Head of caudate nucleus (tissue), 42 donors: ENCODE data around the gene TWF2.

ENCODE experiments used
- DNase-seq, 42 donors: peaks; one replicate each; pipeline versions ENCODE4 v3.0.0 to v3.0.0-alpha.2; 2020 to 2021; ENCODE audit warnings: mixed read lengths in 7 of 42
- intact Hi-C: fragments of 100-400 bp; cut with DNase I; formaldehyde crosslinking; loops from one replicate; pipeline ENCODE4 v1.15.0; 2022

TWF2 gene

DNA sequence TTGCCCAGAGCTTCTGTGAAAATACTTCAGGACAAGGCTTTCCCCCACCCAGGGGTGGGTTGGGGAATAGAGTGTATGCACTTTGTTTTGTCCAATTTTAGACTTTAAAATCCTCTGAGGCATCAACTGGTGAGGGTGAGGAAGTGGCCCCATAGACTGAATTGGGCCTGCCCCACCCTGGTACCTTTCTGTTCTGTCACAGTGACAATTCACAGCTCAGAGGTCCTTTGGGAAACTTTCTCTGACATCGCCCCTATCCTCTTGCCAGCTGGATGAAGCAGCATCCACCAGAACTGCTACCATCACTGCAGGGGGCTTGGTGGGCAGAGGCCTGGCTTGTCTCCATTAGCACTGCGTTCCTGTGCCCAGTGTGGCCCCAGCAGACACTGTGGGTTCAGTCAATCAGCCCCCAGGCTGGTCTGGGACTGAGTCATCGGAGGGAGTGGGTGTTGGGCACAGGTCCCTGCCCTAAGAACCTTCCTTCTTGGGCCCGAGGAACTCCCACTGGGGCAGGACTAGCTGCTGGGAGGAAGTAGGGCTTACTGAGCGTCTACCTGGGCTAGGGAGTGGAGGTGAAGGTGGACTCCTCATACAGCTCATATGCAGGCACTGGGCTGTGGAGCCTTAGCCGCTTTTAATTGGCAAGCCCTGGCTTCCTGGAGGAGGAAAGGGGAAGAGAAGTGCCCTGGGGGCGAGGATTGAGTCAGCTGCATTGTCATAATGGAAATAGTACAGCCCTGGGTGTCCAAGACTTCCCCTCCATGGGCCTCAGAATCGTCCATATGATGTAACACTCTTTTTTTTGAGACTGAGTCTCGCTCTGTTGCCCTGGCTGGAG, 5.1 kb upstream of the TWF2 start:
- intact Hi-C loops, result no loop called here
- peak in 11 of 42 donors; percentile 5 to 51 (median 36) for DNase-seq

DNA sequence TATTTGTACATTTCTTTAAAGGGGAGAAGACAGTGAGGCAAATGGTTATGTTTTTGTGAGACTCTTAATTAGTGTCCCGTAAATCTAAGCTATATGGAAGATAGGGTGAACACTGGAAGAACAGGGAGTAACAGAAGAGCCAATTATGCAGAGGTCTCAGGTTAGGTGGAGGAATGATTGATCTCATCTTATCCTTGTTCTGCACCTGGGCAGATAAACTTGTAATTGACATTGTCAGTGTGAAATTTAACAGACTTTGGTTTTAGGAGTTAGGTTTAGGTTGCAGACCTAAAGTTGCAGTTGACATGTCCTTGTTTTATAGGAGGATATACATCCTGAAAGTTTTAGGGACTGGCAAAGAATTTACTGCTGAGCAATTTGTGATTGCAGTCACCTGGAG, 3.1 kb upstream of the TWF2 start:
- DNase-seq, result no peak
- intact Hi-C loops, result no loop called here

DNA sequence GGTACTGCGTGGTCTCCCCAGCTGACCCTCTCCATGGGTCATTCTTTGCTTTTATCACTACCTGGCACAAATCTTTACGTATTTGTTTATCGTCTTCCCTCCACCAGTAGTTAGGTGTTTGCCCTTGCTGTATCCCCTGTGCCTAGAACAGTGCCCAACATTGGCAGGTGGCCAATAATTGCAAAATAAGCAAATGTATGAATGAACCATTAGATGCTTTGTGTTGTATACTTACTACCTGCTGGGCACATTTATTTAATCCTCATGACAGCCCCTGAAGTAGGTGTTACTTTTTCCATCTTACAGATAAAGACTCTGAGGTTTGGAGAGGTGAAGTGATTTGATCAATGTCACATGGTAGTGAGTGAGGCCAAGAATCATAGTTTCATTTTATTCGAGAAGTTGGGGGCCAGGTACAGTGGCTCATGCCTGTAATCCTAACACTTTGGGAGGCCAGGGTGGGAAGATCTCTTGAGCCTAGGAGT, 2.0 kb upstream of the TWF2 start:
- DNase-seq, result peak in 1 of 42 donors; percentile 11
- intact Hi-C loops, result no loop called here

DNA sequence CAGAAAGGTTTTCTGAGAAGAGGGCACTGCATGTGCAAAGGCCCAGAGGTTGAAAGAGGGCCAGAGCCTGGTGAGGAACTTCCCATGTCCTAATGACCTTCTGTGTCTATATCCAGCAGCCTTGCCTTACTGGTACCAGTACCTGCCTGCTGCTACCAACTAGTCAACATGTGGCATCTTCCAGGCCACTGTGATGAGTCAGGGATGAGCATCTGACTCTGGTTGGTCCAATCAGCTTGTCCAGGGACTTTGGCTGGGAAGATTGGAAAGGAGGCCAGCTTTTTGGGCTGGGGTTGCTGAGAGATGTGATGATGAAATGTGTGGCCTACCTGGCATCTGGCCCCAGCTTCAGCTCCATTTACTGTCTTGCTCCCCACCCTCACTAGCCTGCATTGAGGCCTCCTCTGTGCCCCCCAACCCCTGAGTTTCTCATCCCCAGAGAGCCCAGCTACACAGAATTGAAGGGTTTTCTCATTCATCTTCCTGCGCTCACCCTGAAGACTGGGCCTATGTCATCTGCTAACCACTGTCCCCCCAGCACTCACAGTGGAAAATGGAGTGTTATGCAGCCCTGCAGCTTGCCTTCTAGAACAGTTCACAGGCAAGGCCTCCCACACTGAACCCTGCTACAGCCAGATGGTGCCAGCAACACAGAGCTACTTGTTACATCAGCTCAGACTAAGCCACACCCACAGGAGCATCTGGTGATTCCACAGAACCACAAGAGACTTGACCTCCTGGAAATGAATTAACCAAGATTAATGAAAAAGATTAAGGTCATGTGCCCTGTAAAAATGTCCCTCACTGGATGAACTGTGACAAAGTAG, 1.3 kb upstream of the TWF2 start:
- intact Hi-C loops, result no loop called here
- peak in 30 of 42 donors; percentile 26 to 78 (median 59) for DNase-seq

DNA sequence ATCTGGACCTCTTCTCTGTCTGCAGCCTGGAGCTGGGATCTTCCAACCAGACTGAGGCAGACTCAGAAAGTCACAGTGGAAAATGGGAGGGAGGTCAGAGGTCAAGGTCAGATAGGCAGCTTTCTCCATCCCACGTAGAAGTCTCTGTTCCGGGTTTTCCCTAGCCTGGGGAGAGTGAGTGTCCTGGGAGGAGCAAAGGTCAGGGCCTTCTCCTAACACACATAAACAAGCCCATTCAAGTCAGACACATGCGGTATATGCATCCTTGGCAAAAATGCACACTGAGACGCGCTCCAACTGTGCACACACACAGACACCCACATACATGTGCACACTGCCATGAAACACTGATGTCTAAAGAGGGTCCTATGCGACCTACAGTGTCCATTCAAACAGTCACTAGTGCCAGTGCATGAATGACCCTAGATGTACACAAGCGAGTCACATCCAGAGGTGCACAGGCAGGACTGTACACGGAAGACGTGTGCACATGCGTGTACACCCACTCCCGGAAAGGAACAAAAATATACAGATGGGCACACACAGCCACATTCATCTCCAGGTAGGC, 681 bp downstream of the TWF2 start:
- peak in 2 of 42 donors; percentile 15 to 22 for DNase-seq
- intact Hi-C loops, result loop anchor here (5.0 kb wide), 2 partner anchors 39 to 41 kb away; partner anchors contain the start of genes ALAS1 and WDR82

DNA sequence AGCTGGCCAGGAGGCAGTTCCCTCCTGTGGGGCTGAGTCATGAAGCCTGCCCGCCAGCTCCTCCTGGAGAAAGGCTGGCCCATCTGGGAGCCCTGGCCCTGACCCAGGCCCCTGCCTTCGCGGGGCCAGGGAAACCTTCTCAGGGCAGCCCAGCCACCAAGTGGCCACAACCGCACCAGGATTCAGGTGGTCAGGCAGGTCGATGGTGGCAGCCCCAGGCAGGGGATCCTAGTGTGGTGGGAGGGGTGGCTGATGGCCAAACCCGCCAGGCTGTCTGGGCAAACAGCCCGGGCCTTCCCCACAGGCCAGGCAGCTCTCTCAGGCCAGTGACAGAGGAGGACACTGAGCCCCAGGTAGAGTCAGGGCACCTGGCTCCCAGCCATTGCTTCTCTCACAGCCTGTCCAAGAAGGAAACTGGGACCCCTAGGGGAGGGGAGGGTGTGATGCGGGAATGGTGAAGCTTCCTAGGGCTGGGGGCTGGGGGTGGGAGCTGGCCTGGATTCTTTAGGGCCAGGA, 1.2 kb downstream of the TWF2 start:
- DNase-seq, result peak in 37 of 42 donors; percentile 46 to 89 (median 64)

DNA sequence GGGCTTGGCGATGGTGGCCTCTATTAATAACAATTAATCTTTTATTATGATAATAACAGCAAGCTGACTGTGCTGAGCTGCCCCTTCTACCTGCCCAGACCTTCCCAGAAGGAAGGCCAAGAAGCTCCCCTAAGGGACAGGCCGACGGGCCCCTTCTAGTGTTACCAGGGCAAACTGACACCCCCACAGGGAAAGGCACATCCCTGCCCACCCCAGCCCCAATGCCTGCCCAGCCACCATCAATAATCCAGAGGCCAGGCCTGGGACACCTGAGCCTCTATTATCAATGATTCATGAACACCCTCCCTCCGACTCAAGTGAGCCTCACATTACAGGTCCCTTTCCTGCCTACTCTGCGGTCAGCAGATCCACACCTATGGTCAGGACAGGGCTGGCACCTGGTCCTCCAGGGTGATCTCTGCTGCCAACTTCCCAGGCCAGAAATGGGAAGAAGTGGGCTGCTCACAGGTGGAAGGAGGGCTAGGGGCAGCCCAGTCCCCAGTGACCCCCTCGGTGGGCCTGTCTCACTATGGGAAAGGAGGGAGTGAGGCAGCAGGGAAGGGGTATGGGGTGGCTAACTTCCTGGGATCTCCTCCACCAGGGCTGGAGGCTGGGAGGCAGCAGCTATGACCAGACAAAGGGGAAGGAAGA, 1.8 kb downstream of the TWF2 start:
- DNase-seq, result peak in 1 of 42 donors; percentile 21
- intact Hi-C loops, result loop anchor here (5.0 kb wide), 2 partner anchors 40 kb away; partner anchors contain the start of genes ALAS1 and WDR82

More for the DNA sequence above, 1.2 kb downstream of the TWF2 start:
- intact Hi-C loops, result loop anchor here (5.0 kb wide), 2 partner anchors 40 kb away; partner anchors contain the start of genes ALAS1 and WDR82

DNA sequence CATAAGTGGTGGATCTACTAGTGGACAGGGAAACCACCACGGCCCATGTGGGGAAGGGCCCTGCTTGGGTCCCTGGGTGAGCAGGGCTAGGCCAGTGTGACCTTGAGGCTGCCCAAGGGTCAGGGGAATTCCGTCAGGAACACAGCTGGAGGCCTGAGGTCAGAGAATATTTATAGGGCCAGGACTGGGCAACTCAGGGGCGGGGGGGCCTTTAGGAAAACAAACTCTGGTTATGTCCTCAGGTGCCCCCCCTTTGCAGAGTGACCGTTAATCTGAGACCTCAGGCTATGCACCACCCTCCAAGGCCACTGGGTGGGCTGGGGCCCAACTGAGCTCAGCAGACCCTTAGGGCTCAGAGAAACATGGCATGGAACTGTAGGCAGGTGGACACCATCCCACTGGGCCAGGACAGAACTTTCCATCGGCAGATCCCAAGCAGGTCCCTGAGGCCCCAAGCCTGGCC, 2.5 kb downstream of the TWF2 start:
- intact Hi-C loops, result loop anchor here (5.0 kb wide), 2 partner anchors 39 to 41 kb away; partner anchors contain the start of genes ALAS1 and WDR82
- DNase-seq, result no peak

DNA sequence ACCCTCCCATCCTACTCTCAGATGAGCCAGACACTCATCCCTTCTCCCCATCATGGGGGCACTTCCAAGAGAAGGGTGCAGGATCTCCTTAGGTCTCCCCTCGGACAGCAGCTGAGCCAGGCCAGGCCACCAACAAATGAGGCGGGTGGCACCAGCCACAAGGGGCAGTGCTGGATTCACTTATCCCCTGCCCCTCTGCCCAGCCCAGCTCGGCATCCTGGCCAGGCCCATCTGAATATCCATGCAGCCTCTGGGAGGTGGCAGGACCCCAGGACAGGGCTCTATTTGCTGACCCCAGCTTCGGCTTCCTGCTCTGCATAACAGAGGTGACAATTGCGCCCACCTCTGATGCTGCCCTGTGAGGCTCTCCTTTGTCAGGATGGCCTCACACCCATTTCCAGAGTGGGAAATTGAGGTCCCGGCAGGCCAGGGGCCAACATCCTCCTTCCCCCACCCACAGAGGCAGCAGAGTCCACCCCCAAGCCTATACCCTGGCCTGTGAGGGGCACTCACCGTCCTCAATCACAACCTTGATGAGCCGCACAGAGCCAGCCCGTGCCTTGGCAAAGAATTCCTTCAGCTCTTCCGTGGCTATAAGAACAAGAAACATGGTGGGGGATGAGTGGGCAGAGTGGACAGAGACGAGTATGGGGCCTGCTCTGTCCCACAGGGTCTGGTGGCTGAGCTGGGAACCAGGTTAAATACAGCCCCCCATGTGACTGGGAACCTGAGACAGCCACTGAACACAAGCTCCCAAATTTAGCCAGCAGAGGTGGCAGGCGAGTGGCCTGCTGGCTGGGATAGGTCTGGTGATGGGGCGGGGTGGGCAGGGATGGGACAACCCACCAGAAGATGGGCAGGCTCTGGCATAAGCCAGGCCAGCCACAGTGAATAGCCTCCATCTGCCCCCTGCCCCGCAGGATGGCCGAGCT, 4.2 kb downstream of the TWF2 start:
- intact Hi-C loops, result loop anchor here (5.0 kb wide), 2 partner anchors 37 to 43 kb away; partner anchors contain the start of genes ALAS1 and WDR82
- DNase-seq, result no peak

DNA sequence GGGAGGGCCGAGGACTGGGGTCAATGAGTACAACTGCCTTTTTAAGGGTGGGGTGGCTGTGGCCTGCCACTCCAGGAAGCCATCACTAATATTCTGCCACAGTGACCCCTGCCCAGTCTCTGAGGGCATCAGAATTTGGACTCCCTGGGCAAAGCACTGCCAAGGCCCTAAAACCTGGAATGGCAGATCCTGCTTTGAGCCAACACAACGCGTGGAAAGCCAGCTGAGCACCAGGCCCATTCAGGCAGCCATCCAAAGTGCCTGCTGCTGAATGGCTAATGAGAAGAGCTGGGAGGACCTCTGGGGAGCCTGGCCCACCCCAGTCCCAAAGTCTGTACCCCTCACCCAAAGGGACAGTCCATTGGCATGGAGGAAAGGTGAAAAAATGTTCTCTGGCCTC, 5.0 kb downstream of the TWF2 start:
- intact Hi-C loops, result no loop called here
- DNase-seq, result peak in 27 of 42 donors; percentile 22 to 73 (median 59)

DNA sequence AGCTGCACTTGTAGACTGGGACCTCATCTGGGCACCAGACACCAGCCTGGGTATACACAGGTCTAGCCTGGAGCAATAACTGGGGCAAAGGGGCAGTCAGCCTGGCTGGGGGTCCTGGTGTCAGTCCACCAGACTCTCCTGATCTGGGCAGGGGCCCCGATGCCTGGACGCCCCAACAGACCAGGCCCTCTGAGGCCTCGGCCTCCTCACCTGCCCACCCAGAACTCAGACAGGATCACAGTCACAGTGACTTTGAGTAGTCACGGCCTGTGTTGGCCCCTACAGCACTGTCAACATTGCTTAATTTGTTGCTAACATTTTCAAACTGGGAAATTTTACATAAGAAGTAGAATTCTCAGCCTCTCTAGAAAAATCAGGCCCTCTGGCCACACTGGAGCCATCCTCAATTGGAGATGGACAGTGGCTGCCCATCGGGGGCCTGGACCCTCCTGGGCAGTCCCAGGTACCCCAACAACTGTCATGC, 5.8 kb downstream of the TWF2 start:
- DNase-seq, result no peak
- intact Hi-C loops, result no loop called here

DNA sequence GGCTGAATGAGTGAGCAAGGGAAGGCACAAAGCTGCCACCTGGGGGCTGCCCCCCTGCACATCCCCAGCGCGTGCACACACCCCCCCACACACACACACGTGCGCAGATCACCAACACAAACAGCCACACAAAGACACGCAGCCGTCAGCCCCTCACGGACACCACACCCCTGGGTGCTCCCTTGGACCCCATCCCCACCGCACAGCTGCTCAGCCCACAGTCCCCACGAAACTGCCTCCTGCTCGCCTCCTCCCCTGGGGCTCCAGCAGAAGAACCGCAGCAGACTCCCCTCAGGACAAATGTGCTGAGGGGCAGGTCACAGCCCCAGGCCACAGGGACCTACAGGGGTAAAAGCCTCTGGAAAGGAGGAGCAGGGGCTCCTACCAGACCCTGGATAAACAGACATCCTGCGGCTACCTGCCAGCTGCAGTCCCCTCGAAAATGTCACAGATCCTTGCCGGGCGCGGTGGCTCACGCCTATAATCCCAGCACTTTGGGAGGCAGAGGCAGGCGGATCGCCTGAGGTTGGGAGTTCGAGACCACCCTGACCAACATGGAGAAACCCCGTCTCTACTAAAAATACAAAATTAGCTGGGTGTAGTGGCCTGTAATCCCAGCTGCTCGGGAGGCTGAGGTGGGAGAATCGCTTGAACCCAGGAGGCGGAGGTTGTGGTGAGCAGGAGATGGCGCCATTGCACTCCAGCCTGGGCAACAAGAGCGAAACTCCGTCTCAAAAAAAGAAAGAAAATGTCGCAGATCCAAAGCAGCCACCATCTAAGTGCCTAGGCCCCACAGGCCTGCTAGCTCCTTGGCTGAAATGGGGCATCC, 6.5 kb downstream of the TWF2 start:
- intact Hi-C loops, result no loop called here
- DNase-seq, result no peak

DNA sequence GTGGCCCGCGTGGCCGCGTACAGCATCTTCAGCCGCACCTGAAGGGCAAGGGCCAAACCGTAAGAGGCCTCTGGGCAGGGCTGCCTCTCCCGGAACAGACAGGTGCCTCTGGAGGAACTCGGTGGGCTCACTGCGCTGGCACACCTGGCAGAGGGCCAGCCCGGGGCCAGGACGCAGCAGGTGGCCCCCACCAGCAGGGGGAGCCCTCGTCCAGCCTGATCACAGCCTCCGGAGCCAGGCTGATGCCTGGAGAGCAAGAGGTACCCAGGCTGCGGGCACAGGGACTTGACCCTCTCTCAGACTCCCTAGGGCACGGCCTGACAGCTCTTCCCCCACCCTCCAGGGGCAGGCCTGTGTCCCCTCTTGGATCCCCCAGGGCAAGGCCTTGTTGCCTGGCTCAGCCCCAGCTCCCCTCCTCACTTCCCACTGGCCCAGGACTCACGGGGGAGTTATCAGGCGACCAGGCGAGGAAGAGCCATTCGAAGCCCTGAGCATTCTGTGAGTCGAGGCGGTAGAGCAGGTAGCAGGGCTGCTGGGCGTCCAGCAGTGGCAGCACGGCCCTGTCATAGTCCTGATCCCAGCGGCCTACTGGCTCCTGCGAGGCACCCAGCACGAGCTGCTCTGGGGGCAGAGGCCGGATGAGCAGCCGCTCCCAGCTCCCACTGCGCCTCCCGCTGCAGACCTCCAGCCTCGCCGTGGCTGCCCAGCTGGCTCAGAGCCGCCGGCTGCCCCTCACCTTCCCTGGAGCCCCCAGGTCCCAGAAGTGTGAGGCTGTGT, 7.3 kb downstream of the TWF2 start:
- peak in 36 of 42 donors; percentile 48 to 85 (median 66) for DNase-seq
- intact Hi-C loops, result no loop called here

DNA sequence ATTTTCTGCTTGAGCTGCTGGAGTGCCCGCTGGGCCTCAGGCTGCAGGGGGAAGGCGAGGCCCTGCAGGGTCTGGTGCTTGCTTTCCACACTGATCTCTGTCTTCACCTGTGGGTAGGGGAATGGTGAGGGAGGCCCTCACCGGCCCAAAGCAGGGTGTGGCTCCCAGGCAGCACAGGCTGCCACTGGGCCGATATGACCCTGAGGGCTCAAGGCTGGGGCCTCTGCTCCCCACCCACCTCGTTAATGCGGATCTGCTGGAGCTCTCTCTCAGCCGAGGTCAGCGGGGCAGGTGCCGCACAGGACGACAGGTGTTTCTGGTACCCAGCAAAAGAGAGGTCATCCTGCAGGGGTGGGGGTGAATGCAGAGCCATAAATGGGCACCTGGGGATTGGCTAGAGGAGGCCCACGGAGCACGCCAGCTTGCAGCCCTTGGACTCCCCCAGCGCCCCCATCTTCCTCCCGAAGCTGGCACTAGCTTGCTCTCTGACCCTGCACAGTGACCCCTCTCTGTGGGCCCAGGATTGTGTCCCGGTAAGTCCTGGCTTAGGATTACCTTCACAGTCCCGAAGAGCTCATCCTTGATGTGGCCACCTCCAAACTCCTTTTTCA, 8.0 kb downstream of the TWF2 start:
- DNase-seq, result no peak
- intact Hi-C loops, result no loop called here

DNA sequence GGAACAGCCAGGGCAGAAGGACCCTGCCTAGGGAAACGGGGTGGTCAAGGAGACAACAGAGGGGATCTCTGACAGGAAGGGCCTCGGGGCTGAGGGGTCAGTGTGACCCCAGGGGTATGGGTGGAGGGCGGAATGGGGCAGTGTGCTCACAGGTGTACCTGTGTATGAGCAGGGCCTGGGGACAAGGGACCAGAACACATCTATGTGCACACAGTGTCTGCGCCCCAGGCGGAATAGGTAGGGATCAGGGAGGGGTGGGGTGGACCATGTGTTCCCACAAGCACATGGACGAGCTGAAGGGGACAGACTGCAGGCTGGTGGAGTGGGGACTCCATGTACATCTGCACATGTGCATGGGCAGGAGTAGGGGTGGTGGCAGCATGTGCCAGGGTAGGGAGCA, 8.5 kb downstream of the TWF2 start:
- no peak for DNase-seq
- intact Hi-C loops, result no loop called here
